Measurements from ENCODE around the gene GH2.
A peak's percentile ranks its signal among the peaks of the same experiment; 100 is the strongest.
"Not testable (repeated sequence)": the region's sequence is repeated elsewhere in the genome, so short reads cannot be mapped to it uniquely, and the experiment has no call there.

GH2 gene

GRCh38 chr17:63873577-63873976 lies 8.2 kb downstream of the GH2 start, which contains the start of gene CSH2:
TSS of gene CSH2 (minus strand) at chr17:63873677. CDS start at chr17:63873614, 63 bp downstream.
- not testable (repeated sequence) for H3K9me3 Mint-ChIP-seq; H3K36me3 Mint-ChIP-seq (ENCODE audit: low read depth); H3K27ac Mint-ChIP-seq; H3K4me3 Mint-ChIP-seq; DNase-seq; ATAC-seq; H3K4me1 Mint-ChIP-seq; H3K27me3 Mint-ChIP-seq

- not testable (repeated sequence) for ATAC-seq; H3K4me3 Mint-ChIP-seq; H3K36me3 Mint-ChIP-seq (ENCODE audit: low read depth); DNase-seq; H3K27me3 Mint-ChIP-seq; H3K4me1 Mint-ChIP-seq; H3K9me3 Mint-ChIP-seq; H3K27ac Mint-ChIP-seq
Observed at GRCh38 chr17:63871646-63872365, 9.9 kb downstream of the GH2 start.

GRCh38 chr17:63870292-63870665 lies 11.5 kb downstream of the GH2 start:
- H3K27ac Mint-ChIP-seq; H3K36me3 Mint-ChIP-seq (ENCODE audit: low read depth); H3K4me1 Mint-ChIP-seq; H3K9me3 Mint-ChIP-seq; ATAC-seq; H3K4me3 Mint-ChIP-seq; DNase-seq; H3K27me3 Mint-ChIP-seq: not testable (repeated sequence)

GRCh38 chr17:63869491-63870291 lies 12.1 kb downstream of the GH2 start:
- not testable (repeated sequence) for H3K4me1 Mint-ChIP-seq; H3K9me3 Mint-ChIP-seq; H3K36me3 Mint-ChIP-seq (ENCODE audit: low read depth); DNase-seq; H3K27me3 Mint-ChIP-seq; H3K27ac Mint-ChIP-seq; H3K4me3 Mint-ChIP-seq; ATAC-seq

- H3K27me3 Mint-ChIP-seq; H3K4me1 Mint-ChIP-seq; H3K4me3 Mint-ChIP-seq; DNase-seq; H3K36me3 Mint-ChIP-seq (ENCODE audit: low read depth); ATAC-seq; H3K27ac Mint-ChIP-seq; H3K9me3 Mint-ChIP-seq: not testable (repeated sequence)
Observed at GRCh38 chr17:63866625-63867024, 15.1 kb downstream of the GH2 start.

- no peaks in the 10 kb centered on the region for H3K36me3 Mint-ChIP-seq (ENCODE audit: low read depth)
- ATAC-seq (no peak), DNase-seq (no peak)
- H3K9me3 Mint-ChIP-seq, result no peaks in the 10 kb centered on the region
- H3K4me1 Mint-ChIP-seq, result no peaks in the 10 kb centered on the region
- peaks cover 4% of the 10 kb centered on the region for H3K27me3 Mint-ChIP-seq
- no peak overlapping the region for H3K4me3 Mint-ChIP-seq
- H3K27ac Mint-ChIP-seq, result no peak overlapping the region
Observed at GRCh38 chr17:63859257-63859656, 22.5 kb downstream of the GH2 start.

GRCh38 chr17:63856425-63856824 lies 25.3 kb downstream of the GH2 start:
- not testable (repeated sequence) for H3K27ac Mint-ChIP-seq; ATAC-seq; DNase-seq; H3K4me1 Mint-ChIP-seq; H3K9me3 Mint-ChIP-seq; H3K4me3 Mint-ChIP-seq; H3K36me3 Mint-ChIP-seq (ENCODE audit: low read depth); H3K27me3 Mint-ChIP-seq

- no peak overlapping the region for H3K27ac Mint-ChIP-seq
- H3K36me3 Mint-ChIP-seq (ENCODE audit: low read depth), result no peaks in the 10 kb centered on the region
- no peaks in the 10 kb centered on the region for H3K27me3 Mint-ChIP-seq
- H3K9me3 Mint-ChIP-seq, result no peaks in the 10 kb centered on the region
- DNase-seq, result no peak
- H3K4me3 Mint-ChIP-seq, result no peak overlapping the region
- H3K4me1 Mint-ChIP-seq, result no peaks in the 10 kb centered on the region
- no peak for ATAC-seq
Observed at GRCh38 chr17:63855185-63855584, 26.6 kb downstream of the GH2 start.

- no peak overlapping the region for H3K27ac Mint-ChIP-seq
- no peaks in the 10 kb centered on the region for H3K27me3 Mint-ChIP-seq
- no peak overlapping the region for H3K4me3 Mint-ChIP-seq
- DNase-seq, result no peak
- no peaks in the 10 kb centered on the region for H3K4me1 Mint-ChIP-seq
- no peaks in the 10 kb centered on the region for H3K9me3 Mint-ChIP-seq
- H3K36me3 Mint-ChIP-seq (ENCODE audit: low read depth), result no peaks in the 10 kb centered on the region
- ATAC-seq, result no peak
Observed at GRCh38 chr17:63854709-63855108, 27.0 kb downstream of the GH2 start.

GRCh38 chr17:63853260-63853659 lies 28.5 kb downstream of the GH2 start:
- DNase-seq (no peak), ATAC-seq (no peak)
- peaks cover 8% of the 10 kb centered on the region for H3K4me1 Mint-ChIP-seq
- peaks cover 1% of the 10 kb centered on the region for H3K36me3 Mint-ChIP-seq (ENCODE audit: low read depth)
- H3K4me3 Mint-ChIP-seq, result no peak overlapping the region
- peaks cover 5% of the 10 kb centered on the region for H3K9me3 Mint-ChIP-seq
- no peak overlapping the region for H3K27ac Mint-ChIP-seq
- H3K27me3 Mint-ChIP-seq, result peaks cover 5% of the 10 kb centered on the region

GRCh38 chr17:63850401-63850800 lies 31.3 kb downstream of the GH2 start:
- H3K27me3 Mint-ChIP-seq, result peaks cover 5% of the 10 kb centered on the region
- H3K27ac Mint-ChIP-seq, result no peak overlapping the region
- peaks cover 7% of the 10 kb centered on the region for H3K36me3 Mint-ChIP-seq (ENCODE audit: low read depth)
- ATAC-seq (no peak), DNase-seq (no peak)
- peaks cover 15% of the 10 kb centered on the region for H3K4me1 Mint-ChIP-seq
- no peak overlapping the region for H3K4me3 Mint-ChIP-seq
- peaks cover 10% of the 10 kb centered on the region for H3K9me3 Mint-ChIP-seq

- peaks cover 10% of the 10 kb centered on the region for H3K9me3 Mint-ChIP-seq
- H3K27ac Mint-ChIP-seq, result peak overlapping the region; percentile 94
- H3K36me3 Mint-ChIP-seq (ENCODE audit: low read depth), result peaks cover 7% of the 10 kb centered on the region
- H3K27me3 Mint-ChIP-seq, result peaks cover 5% of the 10 kb centered on the region
- ATAC-seq, result peak; percentile 93
- peak overlapping the region; percentile 68 for H3K4me3 Mint-ChIP-seq
- peak; percentile 99 for DNase-seq
- H3K4me1 Mint-ChIP-seq, result peaks cover 18% of the 10 kb centered on the region
Observed at GRCh38 chr17:63848834-63849689, 32.7 kb downstream of the GH2 start.

GRCh38 chr17:63847525-63848249 lies 34.1 kb downstream of the GH2 start:
- ATAC-seq (no peak), DNase-seq (no peak)
- H3K9me3 Mint-ChIP-seq, result peaks cover 10% of the 10 kb centered on the region
- H3K4me1 Mint-ChIP-seq, result peaks cover 27% of the 10 kb centered on the region
- peaks cover 5% of the 10 kb centered on the region for H3K27me3 Mint-ChIP-seq
- peak overlapping the region; percentile 56 for H3K4me3 Mint-ChIP-seq
- peaks cover 7% of the 10 kb centered on the region for H3K36me3 Mint-ChIP-seq (ENCODE audit: low read depth)
- H3K27ac Mint-ChIP-seq, result peak overlapping the region; percentile 82

- H3K27ac Mint-ChIP-seq, result no peak overlapping the region
- no peak for DNase-seq
Observed at GRCh38 chr17:63845509-63845908, 36.2 kb downstream of the GH2 start.

More at GRCh38 chr17:63845509-63845908, 36.2 kb downstream of the GH2 start:
- Mint-ChIP-seq H3K9me3 (peaks cover 10% of the 10 kb centered on the region), H3K4me3 (no peak overlapping the region), H3K27me3 (peaks cover 5% of the 10 kb centered on the region), H3K36me3 (ENCODE audit: low read depth) (peaks cover 7% of the 10 kb centered on the region), H3K4me1 (peaks cover 38% of the 10 kb centered on the region)
- no peak for ATAC-seq

Measured in activated naive CD8-positive, alpha-beta T cell treated with anti-CD3 and anti-CD28 coated beads, Interleukin-2, amount 50 U/mL, for 24 hours (primary cell).